ENCODE measurements around the gene KIF20A.
A peak's percentile ranks its signal among the peaks of the same experiment; 100 is the strongest.

Gene KIF20A

DNA sequence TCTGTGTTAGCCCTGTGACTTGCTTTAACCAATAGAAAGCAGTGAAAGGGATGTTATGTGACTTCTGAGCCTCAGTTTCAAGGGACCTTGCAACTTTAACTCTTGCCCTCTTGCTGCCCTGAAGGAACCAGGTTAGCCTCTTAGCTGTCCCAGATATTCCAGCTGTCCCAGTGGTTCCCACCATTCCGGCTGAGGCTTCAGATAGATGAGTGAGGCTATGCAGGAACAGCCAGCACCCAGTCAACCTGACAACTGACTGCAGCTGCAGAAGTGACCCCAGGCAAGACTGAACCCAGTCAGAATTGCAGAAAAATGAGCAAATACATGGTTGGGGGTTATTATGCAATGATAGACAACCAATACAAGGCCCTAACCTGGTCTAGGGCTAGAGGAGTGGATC is 44.6 kb downstream of the KIF20A start:
- Histone ChIP-seq H3K4me3 (ENCODE audit: low read depth in 1 of 5, low read length in 5 of 5) (no peak overlapping the region), H3K36me3 (ENCODE audit: control insufficient read depth in 5 of 5, insufficient read depth in 5 of 5, low read length in 5 of 5) (no peaks in the 10 kb centered on the region), H3K27me3 (ENCODE audit: control insufficient read depth in 5 of 5, insufficient read depth in 4 of 5, low read length in 5 of 5) (no peaks in the 10 kb centered on the region), H3K9me3 (ENCODE audit: control insufficient read depth in 5 of 5, low read length in 5 of 5) (peaks cover 0 to 14% (median 11%) of the 10 kb centered on the region in 5 donors), H3K9ac (ENCODE audit: low read length in 5 of 5) (no peak overlapping the region), H3K4me1 (ENCODE audit: control insufficient read depth in 5 of 5, insufficient read depth in 5 of 5, low read length in 5 of 5) (peaks cover 0 to 5% (median 0%) of the 10 kb centered on the region in 5 donors), H3K27ac (ENCODE audit: low read depth, low read length) (no peak overlapping the region)

DNA sequence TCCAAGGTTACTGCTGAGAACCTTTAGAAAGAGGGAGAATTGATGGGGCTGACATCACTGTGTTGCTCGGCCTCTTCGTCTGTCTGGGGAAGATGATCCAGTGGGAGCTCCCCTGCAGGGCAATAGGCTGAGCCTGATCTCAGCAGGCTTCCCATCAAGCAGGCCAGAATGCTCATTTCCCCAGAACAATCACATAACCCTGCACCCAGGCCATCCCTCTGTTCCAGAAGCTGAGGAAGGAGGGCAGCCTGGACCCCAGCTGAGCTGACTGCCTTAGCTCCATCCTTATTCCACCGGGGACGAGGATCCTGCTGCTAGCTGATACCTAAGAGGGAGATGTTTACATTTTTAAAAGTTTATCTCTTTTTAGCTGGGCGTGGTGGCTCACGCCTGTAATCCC is 45.8 kb downstream of the KIF20A start:
- no peak overlapping the region for H3K4me3 ChIP-seq (ENCODE audit: low read depth in 1 of 5, low read length in 5 of 5)
- H3K27me3 ChIP-seq (ENCODE audit: control insufficient read depth in 5 of 5, insufficient read depth in 4 of 5, low read length in 5 of 5) = no peaks in the 10 kb centered on the region
- H3K36me3 ChIP-seq (ENCODE audit: control insufficient read depth in 5 of 5, insufficient read depth in 5 of 5, low read length in 5 of 5) = no peaks in the 10 kb centered on the region
- peaks cover 0 to 5% (median 0%) of the 10 kb centered on the region in 5 donors for H3K4me1 ChIP-seq (ENCODE audit: control insufficient read depth in 5 of 5, insufficient read depth in 5 of 5, low read length in 5 of 5)
- H3K9ac ChIP-seq (ENCODE audit: low read length in 5 of 5) = no peak overlapping the region
- no peak overlapping the region for H3K27ac ChIP-seq (ENCODE audit: low read depth, low read length)
- H3K9me3 ChIP-seq (ENCODE audit: control insufficient read depth in 5 of 5, low read length in 5 of 5) = peaks cover 0 to 14% (median 11%) of the 10 kb centered on the region in 5 donors

DNA sequence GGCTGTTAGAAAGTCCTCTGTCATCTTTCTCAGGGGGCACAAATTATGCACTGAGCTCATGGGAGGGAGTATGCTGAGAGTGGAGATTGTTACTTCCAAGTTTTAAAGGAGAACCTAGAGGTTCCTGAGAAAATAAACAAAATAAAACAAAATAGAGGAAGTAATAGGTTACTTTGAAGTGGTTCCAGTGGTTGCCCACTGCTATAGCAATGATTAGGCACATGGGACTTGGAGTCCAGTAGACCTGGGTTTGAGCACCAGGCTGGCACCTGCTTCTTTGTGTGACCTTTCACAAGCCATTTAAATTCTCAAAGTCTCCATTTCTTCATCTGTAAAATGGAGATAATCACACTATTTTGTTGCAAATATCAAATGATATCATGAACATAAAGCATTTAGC is 48.0 kb downstream of the KIF20A start:
- H3K27ac ChIP-seq (ENCODE audit: low read depth, low read length) = no peak overlapping the region
- H3K36me3 ChIP-seq (ENCODE audit: control insufficient read depth in 5 of 5, insufficient read depth in 5 of 5, low read length in 5 of 5) = no peaks in the 10 kb centered on the region
- H3K27me3 ChIP-seq (ENCODE audit: control insufficient read depth in 5 of 5, insufficient read depth in 4 of 5, low read length in 5 of 5) = no peaks in the 10 kb centered on the region
- H3K4me1 ChIP-seq (ENCODE audit: control insufficient read depth in 5 of 5, insufficient read depth in 5 of 5, low read length in 5 of 5) = peaks cover 4 to 19% (median 15%) of the 10 kb centered on the region in 5 donors
- H3K4me3 ChIP-seq (ENCODE audit: low read depth in 1 of 5, low read length in 5 of 5) = no peak overlapping the region
- H3K9me3 ChIP-seq (ENCODE audit: control insufficient read depth in 5 of 5, low read length in 5 of 5) = peaks cover 0 to 14% (median 11%) of the 10 kb centered on the region in 5 donors
- H3K9ac ChIP-seq (ENCODE audit: low read length in 5 of 5) = no peak overlapping the region

DNA sequence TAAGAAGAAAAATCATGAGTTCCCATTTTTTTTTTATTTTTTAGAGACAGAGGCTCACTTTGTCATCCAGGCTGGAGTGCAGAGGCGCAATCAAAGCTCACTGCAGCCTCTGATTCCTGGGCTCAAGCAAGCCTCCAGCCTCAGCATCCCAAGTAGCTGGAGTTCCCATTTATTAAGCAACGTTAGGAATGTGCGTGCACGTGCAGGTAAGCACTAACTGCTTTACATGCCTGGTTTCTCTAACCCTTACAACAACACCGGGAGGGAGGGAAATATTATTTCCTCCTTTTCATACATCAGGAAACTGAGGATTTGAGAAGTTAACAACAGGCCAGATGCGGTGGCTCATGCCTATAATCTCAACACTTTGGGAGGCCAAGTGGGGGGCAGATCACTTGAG is 50.5 kb downstream of the KIF20A start:
- Histone ChIP-seq H3K27ac (ENCODE audit: low read depth, low read length) (no peak overlapping the region), H3K27me3 (ENCODE audit: control insufficient read depth in 5 of 5, insufficient read depth in 4 of 5, low read length in 5 of 5) (no peaks in the 10 kb centered on the region), H3K9me3 (ENCODE audit: control insufficient read depth in 5 of 5, low read length in 5 of 5) (peaks cover 0 to 14% (median 11%) of the 10 kb centered on the region in 5 donors), H3K4me1 (ENCODE audit: control insufficient read depth in 5 of 5, insufficient read depth in 5 of 5, low read length in 5 of 5) (peaks cover 4 to 15% (median 14%) of the 10 kb centered on the region in 5 donors), H3K36me3 (ENCODE audit: control insufficient read depth in 5 of 5, insufficient read depth in 5 of 5, low read length in 5 of 5) (no peaks in the 10 kb centered on the region), H3K4me3 (ENCODE audit: low read depth in 1 of 5, low read length in 5 of 5) (no peak overlapping the region), H3K9ac (ENCODE audit: low read length in 5 of 5) (no peak overlapping the region)

DNA sequence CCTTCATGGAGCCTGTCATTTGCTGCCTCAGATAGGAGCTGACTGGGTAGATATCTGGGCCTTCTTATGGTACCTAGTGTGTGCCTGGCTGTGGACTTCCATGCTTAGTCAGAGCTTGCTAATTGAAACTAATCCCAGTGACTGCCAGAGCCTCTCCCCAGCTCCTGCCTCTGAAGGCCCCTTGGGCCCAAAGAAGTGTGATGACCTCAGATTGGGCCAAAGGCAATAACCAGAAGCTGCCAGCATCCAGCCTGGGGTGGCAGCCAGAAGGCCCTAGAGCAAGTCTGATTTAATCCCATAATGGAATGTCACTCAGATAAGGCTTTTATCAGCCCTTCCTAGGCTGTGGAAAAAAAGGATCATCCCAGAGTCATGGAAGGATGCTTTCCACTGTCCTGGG is 51.3 kb downstream of the KIF20A start:
- Histone ChIP-seq H3K27me3 (ENCODE audit: control insufficient read depth in 5 of 5, insufficient read depth in 4 of 5, low read length in 5 of 5) (no peaks in the 10 kb centered on the region), H3K4me3 (ENCODE audit: low read depth in 1 of 5, low read length in 5 of 5) (no peak overlapping the region), H3K36me3 (ENCODE audit: control insufficient read depth in 5 of 5, insufficient read depth in 5 of 5, low read length in 5 of 5) (no peaks in the 10 kb centered on the region), H3K9ac (ENCODE audit: low read length in 5 of 5) (peak overlapping the region in 1 of 5 donors; percentile 35), H3K9me3 (ENCODE audit: control insufficient read depth in 5 of 5, low read length in 5 of 5) (peaks cover 0 to 14% (median 11%) of the 10 kb centered on the region in 5 donors), H3K27ac (ENCODE audit: low read depth, low read length) (no peak overlapping the region), H3K4me1 (ENCODE audit: control insufficient read depth in 5 of 5, insufficient read depth in 5 of 5, low read length in 5 of 5) (peaks cover 4 to 15% (median 14%) of the 10 kb centered on the region in 5 donors)

DNA sequence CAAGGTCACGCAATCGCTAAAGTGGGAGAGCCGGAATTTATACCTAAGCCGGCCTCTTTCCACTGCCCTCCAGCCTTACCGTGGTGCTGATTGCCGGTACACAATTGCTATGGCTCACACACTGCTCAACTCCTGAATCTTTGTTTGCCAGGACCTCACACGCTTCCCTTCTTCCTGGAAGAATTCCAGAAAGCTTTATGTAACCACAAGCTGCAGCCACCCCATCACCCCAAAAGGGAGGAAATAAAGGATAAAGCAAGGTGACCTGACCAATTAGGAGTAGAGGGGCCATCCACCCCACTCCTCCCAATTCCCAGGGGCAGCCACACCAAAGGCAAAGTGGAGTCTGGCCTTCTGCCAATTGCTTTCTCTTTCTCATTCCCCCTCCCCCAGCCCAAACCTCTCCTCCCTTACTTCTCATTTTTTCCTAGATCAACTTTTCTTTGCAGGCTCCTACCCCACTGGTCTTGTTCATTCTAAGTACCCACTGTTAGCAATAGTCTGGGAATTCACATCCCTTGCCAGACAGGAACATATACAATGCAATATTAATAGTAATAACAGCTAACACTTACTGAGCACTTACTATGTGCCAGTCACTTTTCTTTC is 52.2 kb downstream of the KIF20A start:
- Histone ChIP-seq H3K27ac (ENCODE audit: low read depth, low read length) (no peak overlapping the region), H3K9me3 (ENCODE audit: control insufficient read depth in 5 of 5, low read length in 5 of 5) (peaks cover 0 to 9% (median 8%) of the 10 kb centered on the region in 5 donors)

DNA sequence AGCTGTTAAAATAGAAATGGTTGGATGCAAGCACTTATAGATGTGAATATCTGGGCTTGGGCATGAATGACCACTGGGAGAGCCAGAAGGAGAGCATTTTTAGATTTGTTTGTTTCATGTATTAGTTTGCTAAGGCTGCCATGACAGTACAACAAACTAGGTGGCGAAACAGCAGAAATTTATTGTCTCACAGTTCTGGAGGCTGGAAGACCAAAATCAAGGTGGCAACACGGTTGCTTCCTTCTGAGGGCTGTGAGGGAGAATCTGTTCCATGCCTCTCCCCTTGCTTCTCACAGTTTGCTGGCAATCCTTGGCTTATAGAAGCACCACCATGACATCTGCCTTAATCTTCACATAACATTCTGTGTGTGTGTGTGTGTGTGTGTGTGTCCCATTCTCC is 54.4 kb downstream of the KIF20A start:
- Histone ChIP-seq H3K4me1 (ENCODE audit: control insufficient read depth in 5 of 5, insufficient read depth in 5 of 5, low read length in 5 of 5) (peaks cover 4 to 15% (median 14%) of the 10 kb centered on the region in 5 donors), H3K27ac (ENCODE audit: low read depth, low read length) (no peak overlapping the region), H3K4me3 (ENCODE audit: low read depth in 1 of 5, low read length in 5 of 5) (no peak overlapping the region), H3K36me3 (ENCODE audit: control insufficient read depth in 5 of 5, insufficient read depth in 5 of 5, low read length in 5 of 5) (no peaks in the 10 kb centered on the region), H3K9me3 (ENCODE audit: control insufficient read depth in 5 of 5, low read length in 5 of 5) (no peaks in the 10 kb centered on the region), H3K9ac (ENCODE audit: low read length in 5 of 5) (no peak overlapping the region), H3K27me3 (ENCODE audit: control insufficient read depth in 5 of 5, insufficient read depth in 4 of 5, low read length in 5 of 5) (no peaks in the 10 kb centered on the region)

More for the DNA sequence above, 52.2 kb downstream of the KIF20A start:
- H3K4me3 ChIP-seq (ENCODE audit: low read depth in 1 of 5, low read length in 5 of 5) = no peak overlapping the region
- H3K9ac ChIP-seq (ENCODE audit: low read length in 5 of 5) = no peak overlapping the region
- H3K36me3 ChIP-seq (ENCODE audit: control insufficient read depth in 5 of 5, insufficient read depth in 5 of 5, low read length in 5 of 5) = no peaks in the 10 kb centered on the region
- H3K27me3 ChIP-seq (ENCODE audit: control insufficient read depth in 5 of 5, insufficient read depth in 4 of 5, low read length in 5 of 5) = no peaks in the 10 kb centered on the region
- peaks cover 4 to 15% (median 14%) of the 10 kb centered on the region in 5 donors for H3K4me1 ChIP-seq (ENCODE audit: control insufficient read depth in 5 of 5, insufficient read depth in 5 of 5, low read length in 5 of 5)

DNA sequence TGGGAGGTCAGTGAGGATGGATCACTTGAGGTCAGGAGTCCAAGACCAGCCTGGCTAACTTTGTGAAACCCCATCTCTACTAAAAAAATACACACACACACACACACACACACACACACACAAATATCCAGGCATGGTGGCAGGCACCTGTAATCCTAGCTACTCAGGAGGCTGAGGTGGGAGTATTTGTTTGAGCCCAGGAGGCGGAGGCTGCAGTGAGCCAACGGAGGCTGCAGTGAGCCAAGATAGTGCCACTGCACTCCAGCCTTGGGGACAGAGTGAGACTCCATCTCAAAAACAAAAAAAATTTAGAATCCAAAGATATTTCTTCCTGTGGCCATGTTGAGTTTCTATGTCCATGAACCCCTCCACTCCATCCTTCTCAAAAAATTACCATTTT is 55.7 kb downstream of the KIF20A start:
- Histone ChIP-seq H3K4me3 (ENCODE audit: low read depth in 1 of 5, low read length in 5 of 5) (no peak overlapping the region), H3K27me3 (ENCODE audit: control insufficient read depth in 5 of 5, insufficient read depth in 4 of 5, low read length in 5 of 5) (peaks cover 0 to 8% (median 0%) of the 10 kb centered on the region in 5 donors), H3K4me1 (ENCODE audit: control insufficient read depth in 5 of 5, insufficient read depth in 5 of 5, low read length in 5 of 5) (peaks cover 4 to 15% (median 14%) of the 10 kb centered on the region in 5 donors), H3K9me3 (ENCODE audit: control insufficient read depth in 5 of 5, low read length in 5 of 5) (no peaks in the 10 kb centered on the region), H3K36me3 (ENCODE audit: control insufficient read depth in 5 of 5, insufficient read depth in 5 of 5, low read length in 5 of 5) (no peaks in the 10 kb centered on the region), H3K27ac (ENCODE audit: low read depth, low read length) (no peak overlapping the region), H3K9ac (ENCODE audit: low read length in 5 of 5) (no peak overlapping the region)
